Mesodermal cell (in vitro differentiated cells): ENCODE data around the gene EDC3.

Source experiments
- H3K27ac ChIP-seq: 2 replicates; pipeline ENCODE4 v1.7.0; 2013; ENCODE audit warnings: mild to moderate bottlenecking, low read depth, low read length, moderate library complexity; ENCODE audit not compliant: severe bottlenecking
- H3K36me3 ChIP-seq: 2 replicates; pipeline ENCODE4 v1.7.1; 2013; ENCODE audit warnings: mild to moderate bottlenecking, low read length, moderate library complexity; ENCODE audit not compliant: control insufficient read depth, insufficient read depth
- H3K4me1 ChIP-seq: one replicate; pipeline ENCODE4 v1.7.1; 2013; ENCODE audit warnings: mild to moderate bottlenecking, low read length; ENCODE audit not compliant: insufficient read depth, control insufficient read depth, poor library complexity, severe bottlenecking
- H3K4me3 ChIP-seq: 2 replicates; pipeline ENCODE4 v1.7.0; 2013; ENCODE audit warnings: low read length, control low read depth, mild to moderate bottlenecking; ENCODE audit not compliant: insufficient read depth, poor library complexity, severe bottlenecking; ENCODE audit errors: extremely low read depth
- H3K9me3 ChIP-seq: 2 replicates; pipeline ENCODE4 v1.7.1; 2013; ENCODE audit warnings: mild to moderate bottlenecking, low read length, moderate library complexity; ENCODE audit not compliant: control insufficient read depth
- WGBS, 2 experiments: methylation state at CpG; one replicate each; pipeline ENCODE4 v1.1.5; 2013; ENCODE audit warnings: missing lambda C conversion rate in 2 of 2; ENCODE audit not compliant: insufficient coverage in 2 of 2; 5-methylcytosine and 5-hydroxymethylcytosine counted together

The EDC3 gene

GRCh38 chr15:74709892-74710291 is 14.1 kb upstream of the EDC3 start:
- H3K4me1 ChIP-seq, result no peaks in the 10 kb centered on the region
- 60% methylated on average over 1 of the region's 3 CpGs; no CpG with 5 or more reads in 1 of the 2 experiments for WGBS, 2 experiments
- H3K27ac ChIP-seq, result no peak overlapping the region
- H3K9me3 ChIP-seq, result no peaks in the 10 kb centered on the region
- H3K36me3 ChIP-seq, result no peaks in the 10 kb centered on the region
- no peak overlapping the region for H3K4me3 ChIP-seq

GRCh38 chr15:74709011-74709410 is 13.2 kb upstream of the EDC3 start:
- no CpG with 5 or more reads among the region's 1 CpG for WGBS, 2 experiments
- Histone ChIP-seq H3K36me3 (no peaks in the 10 kb centered on the region), H3K4me1 (no peaks in the 10 kb centered on the region), H3K9me3 (no peaks in the 10 kb centered on the region), H3K4me3 (no peak overlapping the region), H3K27ac (no peak overlapping the region)

- no peak overlapping the region for H3K27ac ChIP-seq
- H3K4me3 ChIP-seq, result peak overlapping the region; percentile 94
- H3K4me1 ChIP-seq, result no peaks in the 10 kb centered on the region
- 73 to 80% methylated on average over 1 of the region's 2 CpGs for WGBS, 2 experiments
- no peaks in the 10 kb centered on the region for H3K36me3 ChIP-seq
- no peaks in the 10 kb centered on the region for H3K9me3 ChIP-seq
Observed at GRCh38 chr15:74696808-74697207, 984 bp upstream of the EDC3 start.

- Histone ChIP-seq H3K4me3 (peak overlapping the region; percentile 94), H3K27ac (peak overlapping the region; percentile 85), H3K9me3 (no peaks in the 10 kb centered on the region), H3K4me1 (no peaks in the 10 kb centered on the region), H3K36me3 (no peaks in the 10 kb centered on the region)
- 11 to 25% methylated on average over 7 to 8 of the region's 10 CpGs for WGBS, 2 experiments
Observed at GRCh38 chr15:74696398-74696729, 540 bp upstream of the EDC3 start.

GRCh38 chr15:74692327-74692726 is 3.5 kb downstream of the EDC3 start:
- no peak overlapping the region for H3K4me3 ChIP-seq
- H3K4me1 ChIP-seq, result no peaks in the 10 kb centered on the region
- H3K36me3 ChIP-seq, result peaks cover 8% of the 10 kb centered on the region
- H3K9me3 ChIP-seq, result no peaks in the 10 kb centered on the region
- no peak overlapping the region for H3K27ac ChIP-seq
- WGBS, 2 experiments, result 100% methylated on average over 1 of the region's 1 CpG; no CpG with 5 or more reads in 1 of the 2 experiments

- no peak overlapping the region for H3K27ac ChIP-seq
- peaks cover 46% of the 10 kb centered on the region for H3K36me3 ChIP-seq
- H3K4me1 ChIP-seq, result no peaks in the 10 kb centered on the region
- WGBS, 2 experiments, result 63 to 83% methylated on average over 1 of the region's 1 CpG
- peaks cover 7% of the 10 kb centered on the region for H3K9me3 ChIP-seq
- no peak overlapping the region for H3K4me3 ChIP-seq
Observed at GRCh38 chr15:74683758-74684157, 12.1 kb downstream of the EDC3 start.

GRCh38 chr15:74682954-74683353 is 12.9 kb downstream of the EDC3 start:
- H3K4me3 ChIP-seq, result no peak overlapping the region
- 83 to 97% methylated on average over 1 to 2 of the region's 3 CpGs for WGBS, 2 experiments
- H3K9me3 ChIP-seq, result peaks cover 7% of the 10 kb centered on the region
- H3K4me1 ChIP-seq, result no peaks in the 10 kb centered on the region
- no peak overlapping the region for H3K27ac ChIP-seq
- H3K36me3 ChIP-seq, result peaks cover 46% of the 10 kb centered on the region

- no peak overlapping the region for H3K27ac ChIP-seq
- no peaks in the 10 kb centered on the region for H3K4me1 ChIP-seq
- peaks cover 7% of the 10 kb centered on the region for H3K9me3 ChIP-seq
- peaks cover 28% of the 10 kb centered on the region for H3K36me3 ChIP-seq
- no peak overlapping the region for H3K4me3 ChIP-seq
- WGBS, 2 experiments, result no CpG with 5 or more reads among the region's 2 CpGs
Observed at GRCh38 chr15:74680456-74680855, 15.4 kb downstream of the EDC3 start.

GRCh38 chr15:74676801-74677200 is 19.0 kb downstream of the EDC3 start:
- peaks cover 29% of the 10 kb centered on the region for H3K36me3 ChIP-seq
- no peak overlapping the region for H3K27ac ChIP-seq
- no peaks in the 10 kb centered on the region for H3K4me1 ChIP-seq
- H3K4me3 ChIP-seq, result no peak overlapping the region
- 83 to 100% methylated on average over 2 to 3 of the region's 7 CpGs for WGBS, 2 experiments
- no peaks in the 10 kb centered on the region for H3K9me3 ChIP-seq

GRCh38 chr15:74674161-74674560 is 21.7 kb downstream of the EDC3 start:
- H3K4me3 ChIP-seq, result no peak overlapping the region
- 95 to 100% methylated on average over 2 to 3 of the region's 3 CpGs for WGBS, 2 experiments
- H3K36me3 ChIP-seq, result peaks cover 51% of the 10 kb centered on the region
- H3K4me1 ChIP-seq, result no peaks in the 10 kb centered on the region
- no peaks in the 10 kb centered on the region for H3K9me3 ChIP-seq
- no peak overlapping the region for H3K27ac ChIP-seq

- H3K4me3 ChIP-seq, result no peak overlapping the region
- H3K9me3 ChIP-seq, result no peaks in the 10 kb centered on the region
- WGBS, 2 experiments, result 80% methylated on average over 1 of the region's 4 CpGs; no CpG with 5 or more reads in 1 of the 2 experiments
- no peak overlapping the region for H3K27ac ChIP-seq
- peaks cover 54% of the 10 kb centered on the region for H3K36me3 ChIP-seq
- H3K4me1 ChIP-seq, result no peaks in the 10 kb centered on the region
Observed at GRCh38 chr15:74669627-74670026, 26.2 kb downstream of the EDC3 start.
